H54 (cell line): ENCODE results near the gene LRRN2.

Source experiments
- DNase-seq: peaks from one replicate; pipeline ENCODE4 v3.0.0; 2011; ENCODE audit warnings: low spot score, mixed read lengths; ENCODE audit not compliant: insufficient read length
- FAIRE-seq: peaks from 3 replicates; lab custom pipeline; 2011; peaks lifted over from hg19 to GRCh38; lab: Jason Lieb, UNC
- POLR2A ChIP-seq: IDR thresholded peaks from 2 replicates; pipeline ENCODE4 v1.6.1; 2011; ENCODE audit warnings: low read depth, mild to moderate bottlenecking, low read length

LRRN2 gene

GRCh38 chr1:204616641-204617040, 68.9 kb downstream of the LRRN2 start:
- TF ChIP-seq POLR2A: no peak

GRCh38 chr1:204615881-204616280, 69.7 kb downstream of the LRRN2 start:
- FAIRE-seq: no peak
- DNase-seq: no peak
- TF ChIP-seq POLR2A: no peak

More at GRCh38 chr1:204616641-204617040, 68.9 kb downstream of the LRRN2 start:
- no peak for DNase-seq
- FAIRE-seq: no peak

GRCh38 chr1:204613636-204614035, 71.9 kb downstream of the LRRN2 start:
- no peak for FAIRE-seq
- no peak for TF ChIP-seq POLR2A
- DNase-seq: no peak

- TF ChIP-seq POLR2A: no peak
- FAIRE-seq: no peak
- no peak for DNase-seq
These were observed 73.2 kb downstream of the LRRN2 start for GRCh38 chr1:204612326-204612725.

- DNase-seq (no peak), FAIRE-seq (no peak)
- TF ChIP-seq POLR2A: no peak
These were observed 74.5 kb downstream of the LRRN2 start for GRCh38 chr1:204611036-204611435.

- no peak for DNase-seq
- no peak for FAIRE-seq
- no peak for TF ChIP-seq POLR2A
These were observed 77.6 kb downstream of the LRRN2 start for GRCh38 chr1:204607910-204608309.

GRCh38 chr1:204605791-204606190, 79.7 kb downstream of the LRRN2 start:
- FAIRE-seq: no peak
- no peak for DNase-seq
- no peak for TF ChIP-seq POLR2A

- TF ChIP-seq POLR2A: no peak
- FAIRE-seq: no peak
- no peak for DNase-seq
These were observed 82.5 kb downstream of the LRRN2 start for GRCh38 chr1:204602871-204603542.

GRCh38 chr1:204602111-204602579, 83.4 kb downstream of the LRRN2 start:
- no peak for FAIRE-seq
- DNase-seq: no peak

GRCh38 chr1:204600968-204601367, 84.6 kb downstream of the LRRN2 start:
- no peak for FAIRE-seq
- no peak for DNase-seq
- no peak for TF ChIP-seq POLR2A

More at GRCh38 chr1:204602111-204602579, 83.4 kb downstream of the LRRN2 start:
- no peak for TF ChIP-seq POLR2A

- FAIRE-seq (no peak), DNase-seq (no peak)
- TF ChIP-seq POLR2A: no peak
These were observed 85.3 kb downstream of the LRRN2 start for GRCh38 chr1:204600203-204600602.

GRCh38 chr1:204599596-204599995, 85.9 kb downstream of the LRRN2 start:
- DNase-seq (no peak), FAIRE-seq (no peak)
- TF ChIP-seq POLR2A: no peak

GRCh38 chr1:204599098-204599497, 86.4 kb downstream of the LRRN2 start:
- FAIRE-seq (no peak), DNase-seq (no peak)
- no peak for TF ChIP-seq POLR2A

GRCh38 chr1:204598319-204598969, 87.1 kb downstream of the LRRN2 start:
- DNase-seq (no peak), FAIRE-seq (no peak)
- TF ChIP-seq POLR2A: no peak

GRCh38 chr1:204592246-204592948, 93.1 kb downstream of the LRRN2 start:
- DNase-seq (no peak), FAIRE-seq (no peak)
- no peak for TF ChIP-seq POLR2A
